Uterus (tissue), 4 donors: ENCODE measurements around the gene LRRC7. TPM values are rescaled to one million over a fixed set of nuclear protein-coding genes. Genes with fewer than 3 reads are reported as not detected.

Experiments used
- DNase-seq, 2 donors: peaks; one replicate each; pipeline ENCODE4 v3.0.0-alpha.2; 2019 to 2020
- H3K27ac ChIP-seq, 2 donors: fragments of 200-600 bp; sonication (generic); 1 replicate in 1 of 2; 2 replicates in 1 of 2; pipeline ENCODE4 v1.5.1; 2016 to 2018
- H3K27me3 ChIP-seq, 2 donors: fragments of 200-600 bp; sonication (generic); one replicate each; pipeline ENCODE4 v1.5.1; 2018 to 2019; ENCODE audit warnings: control low read depth in 1 of 2
- H3K36me3 ChIP-seq, 2 donors: fragments of 200-600 bp; sonication (generic); one replicate each; pipeline ENCODE4 v1.5.1; 2019; ENCODE audit warnings: control low read depth in 1 of 2
- H3K4me1 ChIP-seq, 2 donors: fragments of 200-600 bp; sonication (generic); one replicate each; pipeline ENCODE4 v1.5.1; 2018 to 2019; ENCODE audit warnings: control low read depth in 1 of 2
- H3K4me3 ChIP-seq, 2 donors: fragments of 200-600 bp; sonication (generic); 1 replicate in 1 of 2; 2 replicates in 1 of 2; pipeline ENCODE4 v1.5.1; 2018 to 2019; ENCODE audit warnings: mild to moderate bottlenecking in 1 of 2
- H3K9me3 ChIP-seq, 2 donors: fragments of 200-600 bp; sonication (generic); one replicate each; pipeline ENCODE4 v1.5.1; 2019; ENCODE audit warnings: control low read depth in 1 of 2
- CTCF ChIP-seq, 4 experiments: fragments of 200-600 bp in 2 of 4; fragments of 450-650 bp in 2 of 4; sonication (generic) in 2 of 4; IDR thresholded peaks; one replicate each; pipeline ENCODE4 v1.5.1; 2016 to 2019; ENCODE audit warnings: antibody characterized with exemption in 4 of 4, mild to moderate bottlenecking in 2 of 4, moderate library complexity in 1 of 4
- POLR2A ChIP-seq, 2 donors: fragments of 450-650 bp; IDR thresholded peaks; one replicate each; pipeline ENCODE4 v1.6.1; 2016; ENCODE audit warnings: antibody characterized with exemption in 2 of 2, mild to moderate bottlenecking in 1 of 2, moderate library complexity in 1 of 2
- intact Hi-C: fragments of 100-400 bp; cut with DNase I; formaldehyde crosslinking; loops from one replicate; pipeline ENCODE4 v1.15.1; 2023; ENCODE audit warnings: low total_unique reads
- total RNA-seq, 4 donors: library from RNA; depleted of rRNA in 3 of 4; stranded (reverse); fragments of >200 nt in 3 of 4; gene quantifications; one replicate each; pipeline versions ENCODE4 v1.1.0 to v1.2.4, GENCODE V29; 2014 to 2023
- donor health status: DM: yes; HTN: yes; CAD: no.

Gene LRRC7
- total RNA-seq, 4 donors from 2014 or later, result 1.5 to 12.0 TPM; not detected in 2

- intact Hi-C loops, result no loop called here
- no peak for DNase-seq
Measured at GRCh38 chr1:70003211-70003908, 435.6 kb downstream of the LRRC7 start.

GRCh38 chr1:70005386-70006034 is 437.8 kb downstream of the LRRC7 start:
- intact Hi-C loops, result no loop called here
- no peak overlapping the region for H3K27ac ChIP-seq

More at GRCh38 chr1:70003211-70003908, 435.6 kb downstream of the LRRC7 start:
- Histone ChIP-seq H3K27me3 (no peaks in the 10 kb centered on the region), H3K4me1 (no peaks in the 10 kb centered on the region), H3K4me3 (no peak overlapping the region), H3K9me3 (no peaks in the 10 kb centered on the region), H3K36me3 (no peaks in the 10 kb centered on the region), H3K27ac (no peak overlapping the region)
- TF ChIP-seq POLR2A (IDR thresholded peaks at IDR 0.05) (no peak), CTCF (IDR thresholded peaks at IDR 0.05) (no peak)

GRCh38 chr1:70008660-70009059 is 440.9 kb downstream of the LRRC7 start:
- no peak for DNase-seq
- no peaks in the 10 kb centered on the region for H3K27me3 ChIP-seq

More at GRCh38 chr1:70005386-70006034, 437.8 kb downstream of the LRRC7 start:
- TF ChIP-seq CTCF (IDR thresholded peaks at IDR 0.05) (no peak), POLR2A (IDR thresholded peaks at IDR 0.05) (no peak)
- H3K4me3 ChIP-seq, result no peak overlapping the region
- DNase-seq, result no peak
- H3K36me3 ChIP-seq, result no peaks in the 10 kb centered on the region
- H3K4me1 ChIP-seq, result no peaks in the 10 kb centered on the region
- H3K27me3 ChIP-seq, result no peaks in the 10 kb centered on the region
- no peaks in the 10 kb centered on the region for H3K9me3 ChIP-seq

GRCh38 chr1:70017770-70018169 is 450.0 kb downstream of the LRRC7 start:
- Histone ChIP-seq H3K4me1 (no peaks in the 10 kb centered on the region), H3K36me3 (no peaks in the 10 kb centered on the region), H3K27me3 (no peaks in the 10 kb centered on the region), H3K4me3 (no peak overlapping the region), H3K27ac (no peak overlapping the region), H3K9me3 (no peaks in the 10 kb centered on the region)
- no peak for DNase-seq
- no peak for TF ChIP-seq POLR2A (IDR thresholded peaks at IDR 0.05)
- no peak for TF ChIP-seq CTCF (IDR thresholded peaks at IDR 0.05)
- intact Hi-C loops, result no loop called here

More at GRCh38 chr1:70008660-70009059, 440.9 kb downstream of the LRRC7 start:
- intact Hi-C loops, result no loop called here
- H3K9me3 ChIP-seq, result no peaks in the 10 kb centered on the region
- no peak overlapping the region for H3K4me3 ChIP-seq
- H3K36me3 ChIP-seq, result no peaks in the 10 kb centered on the region
- no peak overlapping the region for H3K27ac ChIP-seq
- TF ChIP-seq CTCF (IDR thresholded peaks at IDR 0.05), result no peak
- TF ChIP-seq POLR2A (IDR thresholded peaks at IDR 0.05), result no peak
- H3K4me1 ChIP-seq, result no peaks in the 10 kb centered on the region

- H3K4me1 ChIP-seq, result no peaks in the 10 kb centered on the region
- intact Hi-C loops, result no loop called here
- H3K4me3 ChIP-seq, result no peak overlapping the region
- no peak overlapping the region for H3K27ac ChIP-seq
- no peak for TF ChIP-seq POLR2A (IDR thresholded peaks at IDR 0.05)
- TF ChIP-seq CTCF (IDR thresholded peaks at IDR 0.05), result no peak
- no peaks in the 10 kb centered on the region for H3K36me3 ChIP-seq
- DNase-seq, result no peak
- no peaks in the 10 kb centered on the region for H3K9me3 ChIP-seq
- no peaks in the 10 kb centered on the region for H3K27me3 ChIP-seq
Measured at GRCh38 chr1:70024272-70024671, 456.6 kb downstream of the LRRC7 start.
